ENCODE data around the gene L3MBTL3.

L3MBTL3 gene

GRCh38 chr6:130119211-130119610 is 100.8 kb downstream of the L3MBTL3 start:
- Histone ChIP-seq H3K79me1 (ENCODE audit: low read depth, low read length) (no peaks in the 10 kb centered on the region), H3K36me3 (replicated peaks in 1 of 2; ENCODE audit: control insufficient read depth in 2 of 2, insufficient read depth in 2 of 2, low read length in 2 of 2) (no peaks in the 10 kb centered on the region), H3K4ac (ENCODE audit: low read length) (no peak overlapping the region), H2BK15ac (ENCODE audit: low read length) (no peak overlapping the region), H3K23ac (ENCODE audit: low read depth, low read length, poor library complexity) (no peak overlapping the region), H3K4me1 (ENCODE audit: control insufficient read depth in 2 of 2, insufficient read depth in 1 of 2, low read depth in 1 of 2, low read length in 2 of 2) (peaks cover 2 to 8% of the 10 kb centered on the region in 2 donors), H2BK120ac (ENCODE audit: low read depth, low read length) (no peak overlapping the region), H3K14ac (ENCODE audit: low read length) (no peak overlapping the region), H2BK12ac (ENCODE audit: low read length) (no peak overlapping the region), H3K4me2 (ENCODE audit: insufficient read depth, low read length, poor library complexity, severe bottlenecking) (no peak overlapping the region), H3K4me3 (ENCODE audit: low read length in 2 of 2) (no peak overlapping the region), H4K8ac (ENCODE audit: low read depth, low read length) (no peak overlapping the region), H3K27me3 (ENCODE audit: control insufficient read depth in 3 of 3, insufficient read depth in 3 of 3, low read depth in 1 of 3, low read length in 3 of 3) (no peaks in the 10 kb centered on the region), H4K91ac (ENCODE audit: low read depth, low read length, poor library complexity) (no peak overlapping the region), H2AK5ac (ENCODE audit: low read depth, low read length) (no peak overlapping the region), H3K9ac (ENCODE audit: low read depth, low read length, poor library complexity) (no peak overlapping the region), H2AFZ (ENCODE audit: low read length) (no peak overlapping the region), H3K18ac (ENCODE audit: low read length) (no peak overlapping the region), H3K27ac (replicated peaks; ENCODE audit: low read length) (no peak overlapping the region), H2BK5ac (ENCODE audit: low read length) (no peak overlapping the region), H3K9me3 (replicated peaks in 1 of 2; ENCODE audit: control insufficient read depth in 2 of 2, insufficient read depth in 1 of 2, low read depth in 1 of 2, low read length in 2 of 2) (no peaks in the 10 kb centered on the region)
- DNase-seq (ENCODE audit: low spot score), result no peak
- no CpG with 5 or more reads among the region's 1 CpG for WGBS, 2 donors (ENCODE audit: extremely low coverage in 2 of 2, insufficient read length in 2 of 2, insufficient replicate concordance in 1 of 2)

- no peaks in the 10 kb centered on the region for H3K79me1 ChIP-seq (ENCODE audit: low read depth, low read length)
- no peak for DNase-seq (ENCODE audit: low spot score)
- H3K9ac ChIP-seq (ENCODE audit: low read depth, low read length, poor library complexity), result no peak overlapping the region
- H3K4me2 ChIP-seq (ENCODE audit: insufficient read depth, low read length, poor library complexity, severe bottlenecking), result no peak overlapping the region
- no peaks in the 10 kb centered on the region for H3K9me3 ChIP-seq (replicated peaks in 1 of 2; ENCODE audit: control insufficient read depth in 2 of 2, insufficient read depth in 1 of 2, low read depth in 1 of 2, low read length in 2 of 2)
- no peak overlapping the region for H3K23ac ChIP-seq (ENCODE audit: low read depth, low read length, poor library complexity)
- no peak overlapping the region for H2BK5ac ChIP-seq (ENCODE audit: low read length)
- no peaks in the 10 kb centered on the region for H3K27me3 ChIP-seq (ENCODE audit: control insufficient read depth in 3 of 3, insufficient read depth in 3 of 3, low read depth in 1 of 3, low read length in 3 of 3)
- no peak overlapping the region for H3K18ac ChIP-seq (ENCODE audit: low read length)
- H3K4ac ChIP-seq (ENCODE audit: low read length), result no peak overlapping the region
- H3K14ac ChIP-seq (ENCODE audit: low read length), result no peak overlapping the region
- no peak overlapping the region for H3K27ac ChIP-seq (replicated peaks; ENCODE audit: low read length)
- no peak overlapping the region for H4K91ac ChIP-seq (ENCODE audit: low read depth, low read length, poor library complexity)
- H2BK15ac ChIP-seq (ENCODE audit: low read length), result no peak overlapping the region
- H3K36me3 ChIP-seq (replicated peaks in 1 of 2; ENCODE audit: control insufficient read depth in 2 of 2, insufficient read depth in 2 of 2, low read length in 2 of 2), result no peaks in the 10 kb centered on the region
- no peak overlapping the region for H3K4me3 ChIP-seq (ENCODE audit: low read length in 2 of 2)
- no peak overlapping the region for H2BK12ac ChIP-seq (ENCODE audit: low read length)
- no peak overlapping the region for H2AK5ac ChIP-seq (ENCODE audit: low read depth, low read length)
- peaks cover 2 to 8% of the 10 kb centered on the region in 2 donors for H3K4me1 ChIP-seq (ENCODE audit: control insufficient read depth in 2 of 2, insufficient read depth in 1 of 2, low read depth in 1 of 2, low read length in 2 of 2)
- H2AFZ ChIP-seq (ENCODE audit: low read length), result no peak overlapping the region
- H2BK120ac ChIP-seq (ENCODE audit: low read depth, low read length), result no peak overlapping the region
- no peak overlapping the region for H4K8ac ChIP-seq (ENCODE audit: low read depth, low read length)
Observed at GRCh38 chr6:130120731-130121130, 102.3 kb downstream of the L3MBTL3 start.

- H4K91ac ChIP-seq (ENCODE audit: low read depth, low read length, poor library complexity), result no peak overlapping the region
- no peak overlapping the region for H2BK15ac ChIP-seq (ENCODE audit: low read length)
- H2AFZ ChIP-seq (ENCODE audit: low read length), result no peak overlapping the region
- no peak overlapping the region for H3K14ac ChIP-seq (ENCODE audit: low read length)
- H3K9ac ChIP-seq (ENCODE audit: low read depth, low read length, poor library complexity), result no peak overlapping the region
- H3K4me2 ChIP-seq (ENCODE audit: insufficient read depth, low read length, poor library complexity, severe bottlenecking), result no peak overlapping the region
- DNase-seq (ENCODE audit: low spot score), result no peak
- H3K79me1 ChIP-seq (ENCODE audit: low read depth, low read length), result no peaks in the 10 kb centered on the region
- H3K4me1 ChIP-seq (ENCODE audit: control insufficient read depth in 2 of 2, insufficient read depth in 1 of 2, low read depth in 1 of 2, low read length in 2 of 2), result peaks cover 2 to 8% of the 10 kb centered on the region in 2 donors
- no peak overlapping the region for H3K23ac ChIP-seq (ENCODE audit: low read depth, low read length, poor library complexity)
- H4K8ac ChIP-seq (ENCODE audit: low read depth, low read length), result no peak overlapping the region
- no peaks in the 10 kb centered on the region for H3K9me3 ChIP-seq (replicated peaks in 1 of 2; ENCODE audit: control insufficient read depth in 2 of 2, insufficient read depth in 1 of 2, low read depth in 1 of 2, low read length in 2 of 2)
- H2BK5ac ChIP-seq (ENCODE audit: low read length), result no peak overlapping the region
- no peak overlapping the region for H3K18ac ChIP-seq (ENCODE audit: low read length)
- H3K4ac ChIP-seq (ENCODE audit: low read length), result no peak overlapping the region
- no peak overlapping the region for H3K27ac ChIP-seq (replicated peaks; ENCODE audit: low read length)
- H3K4me3 ChIP-seq (ENCODE audit: low read length in 2 of 2), result no peak overlapping the region
- H3K27me3 ChIP-seq (ENCODE audit: control insufficient read depth in 3 of 3, insufficient read depth in 3 of 3, low read depth in 1 of 3, low read length in 3 of 3), result no peaks in the 10 kb centered on the region
- H3K36me3 ChIP-seq (replicated peaks in 1 of 2; ENCODE audit: control insufficient read depth in 2 of 2, insufficient read depth in 2 of 2, low read length in 2 of 2), result no peaks in the 10 kb centered on the region
- H2BK12ac ChIP-seq (ENCODE audit: low read length), result no peak overlapping the region
- no peak overlapping the region for H2AK5ac ChIP-seq (ENCODE audit: low read depth, low read length)
- H2BK120ac ChIP-seq (ENCODE audit: low read depth, low read length), result no peak overlapping the region
- WGBS, 2 donors (ENCODE audit: extremely low coverage in 2 of 2, insufficient read length in 2 of 2, insufficient replicate concordance in 1 of 2), result no CpG with 5 or more reads among the region's 2 CpGs
Observed at GRCh38 chr6:130122243-130122642, 103.9 kb downstream of the L3MBTL3 start.

- peaks cover 0 to 3% of the 10 kb centered on the region in 2 donors for H3K4me1 ChIP-seq (ENCODE audit: control insufficient read depth in 2 of 2, insufficient read depth in 1 of 2, low read depth in 1 of 2, low read length in 2 of 2)
- no peak overlapping the region for H2BK120ac ChIP-seq (ENCODE audit: low read depth, low read length)
- no peak overlapping the region for H2BK12ac ChIP-seq (ENCODE audit: low read length)
- no peak overlapping the region for H2BK5ac ChIP-seq (ENCODE audit: low read length)
- WGBS, 2 donors (ENCODE audit: extremely low coverage in 2 of 2, insufficient read length in 2 of 2, insufficient replicate concordance in 1 of 2), result no CpG with 5 or more reads among the region's 2 CpGs
- no peaks in the 10 kb centered on the region for H3K27me3 ChIP-seq (ENCODE audit: control insufficient read depth in 3 of 3, insufficient read depth in 3 of 3, low read depth in 1 of 3, low read length in 3 of 3)
- H3K4me2 ChIP-seq (ENCODE audit: insufficient read depth, low read length, poor library complexity, severe bottlenecking), result no peak overlapping the region
- H3K27ac ChIP-seq (replicated peaks; ENCODE audit: low read length), result no peak overlapping the region
- no peak overlapping the region for H3K18ac ChIP-seq (ENCODE audit: low read length)
- no peak overlapping the region for H3K9ac ChIP-seq (ENCODE audit: low read depth, low read length, poor library complexity)
- no peak overlapping the region for H4K91ac ChIP-seq (ENCODE audit: low read depth, low read length, poor library complexity)
- H2BK15ac ChIP-seq (ENCODE audit: low read length), result no peak overlapping the region
- H3K9me3 ChIP-seq (replicated peaks in 1 of 2; ENCODE audit: control insufficient read depth in 2 of 2, insufficient read depth in 1 of 2, low read depth in 1 of 2, low read length in 2 of 2), result no peaks in the 10 kb centered on the region
- no peak overlapping the region for H3K23ac ChIP-seq (ENCODE audit: low read depth, low read length, poor library complexity)
- DNase-seq (ENCODE audit: low spot score), result no peak
- H2AK5ac ChIP-seq (ENCODE audit: low read depth, low read length), result no peak overlapping the region
- H3K36me3 ChIP-seq (replicated peaks in 1 of 2; ENCODE audit: control insufficient read depth in 2 of 2, insufficient read depth in 2 of 2, low read length in 2 of 2), result no peaks in the 10 kb centered on the region
- no peak overlapping the region for H3K4ac ChIP-seq (ENCODE audit: low read length)
- no peak overlapping the region for H3K14ac ChIP-seq (ENCODE audit: low read length)
- no peak overlapping the region for H4K8ac ChIP-seq (ENCODE audit: low read depth, low read length)
- no peak overlapping the region for H2AFZ ChIP-seq (ENCODE audit: low read length)
- H3K4me3 ChIP-seq (ENCODE audit: low read length in 2 of 2), result no peak overlapping the region
- H3K79me1 ChIP-seq (ENCODE audit: low read depth, low read length), result no peaks in the 10 kb centered on the region
Observed at GRCh38 chr6:130127195-130127594, 108.8 kb downstream of the L3MBTL3 start.

All from neuronal stem cell (in vitro differentiated cells).